Osteocyte (in vitro differentiated cells): Measurements from ENCODE around the gene C5orf34. TPM values are rescaled to one million over a fixed set of nuclear protein-coding genes. Genes with fewer than 3 reads are reported as not detected.

Source experiments
- DNase-seq: peaks from one replicate; pipeline ENCODE4 v3.0.0; 2021; ENCODE audit warnings: mixed read lengths; ENCODE audit not compliant: unreplicated experiment; ENCODE audit errors: extremely low spot score
- H3K27ac Mint-ChIP-seq: one replicate; pipeline ENCODE4 v1.8.0; 2021; ENCODE audit warnings: mild to moderate bottlenecking, mixed read lengths; ENCODE audit not compliant: unreplicated experiment
- H3K27me3 Mint-ChIP-seq: one replicate; pipeline ENCODE4 v1.8.0; 2021; ENCODE audit warnings: mixed read lengths; ENCODE audit not compliant: unreplicated experiment
- H3K36me3 Mint-ChIP-seq: one replicate; pipeline ENCODE4 v1.8.0; 2021; ENCODE audit warnings: mixed read lengths; ENCODE audit not compliant: unreplicated experiment
- H3K4me1 Mint-ChIP-seq: one replicate; pipeline ENCODE4 v1.8.0; 2021; ENCODE audit warnings: mixed read lengths; ENCODE audit not compliant: unreplicated experiment
- H3K4me3 Mint-ChIP-seq: one replicate; pipeline ENCODE4 v1.8.0; 2021; ENCODE audit warnings: mild to moderate bottlenecking, moderate library complexity, mixed read lengths; ENCODE audit not compliant: unreplicated experiment
- H3K9me3 Mint-ChIP-seq: one replicate; pipeline ENCODE4 v1.8.0; 2021; ENCODE audit warnings: mixed read lengths; ENCODE audit not compliant: unreplicated experiment
- CTCF ChIP-seq: fragments of 200-600 bp; sonication (generic); IDR thresholded peaks from 2 replicates; pipeline ENCODE4 v1.5.0; 2021; ENCODE audit warnings: antibody characterized with exemption, mild to moderate bottlenecking, moderate library complexity
- total RNA-seq: library from RNA; stranded (reverse); gene quantifications from 2 replicates; pipeline ENCODE4 v1.2.1, GENCODE V29; 2021

C5orf34 gene
- total RNA-seq, 1 donor from 2014 or later = 1.7 TPM

DNA sequence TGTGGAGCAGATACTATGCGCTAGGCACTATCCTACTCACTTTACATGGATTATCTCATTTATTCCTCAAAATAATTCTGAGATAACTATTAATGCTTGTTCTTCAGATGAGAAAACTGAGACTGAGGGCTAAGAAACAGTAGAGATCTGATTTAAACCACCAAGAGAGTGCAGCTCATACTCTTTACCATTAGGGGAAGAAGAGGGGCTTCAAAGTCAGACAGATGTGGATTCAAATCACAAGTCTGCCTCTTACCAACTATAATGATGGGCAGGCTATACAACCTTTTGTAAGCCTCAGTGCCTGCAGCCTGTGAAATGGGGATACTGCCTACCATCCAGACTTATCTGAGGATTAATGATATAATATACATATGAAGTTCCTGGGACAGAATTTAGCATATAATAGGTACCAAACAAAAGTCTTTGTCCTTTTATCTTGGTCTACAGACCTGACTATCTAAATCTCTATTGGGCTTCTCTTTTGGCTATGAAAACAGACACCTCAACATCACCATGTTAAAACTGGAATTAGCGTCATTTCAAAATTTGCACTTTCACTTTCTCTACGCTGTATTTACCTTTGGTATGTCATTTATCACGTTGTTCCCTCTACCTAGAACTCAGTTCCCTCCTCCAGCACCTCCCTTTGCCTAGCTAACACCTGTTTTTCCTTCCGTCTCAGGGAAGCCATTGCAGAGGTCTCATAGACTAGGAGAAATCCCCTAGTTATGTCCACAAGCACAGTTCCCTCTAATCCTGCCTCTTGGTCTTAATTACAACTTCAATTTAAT, 17.4 kb downstream of the C5orf34 start:
- TF ChIP-seq CTCF = no peak
- no peak overlapping the region for H3K4me3 Mint-ChIP-seq
- no peak for DNase-seq
- H3K27me3 Mint-ChIP-seq = no peaks in the 10 kb centered on the region
- H3K27ac Mint-ChIP-seq = no peak overlapping the region
- H3K4me1 Mint-ChIP-seq = no peaks in the 10 kb centered on the region
- H3K36me3 Mint-ChIP-seq = no peaks in the 10 kb centered on the region
- no peaks in the 10 kb centered on the region for H3K9me3 Mint-ChIP-seq

DNA sequence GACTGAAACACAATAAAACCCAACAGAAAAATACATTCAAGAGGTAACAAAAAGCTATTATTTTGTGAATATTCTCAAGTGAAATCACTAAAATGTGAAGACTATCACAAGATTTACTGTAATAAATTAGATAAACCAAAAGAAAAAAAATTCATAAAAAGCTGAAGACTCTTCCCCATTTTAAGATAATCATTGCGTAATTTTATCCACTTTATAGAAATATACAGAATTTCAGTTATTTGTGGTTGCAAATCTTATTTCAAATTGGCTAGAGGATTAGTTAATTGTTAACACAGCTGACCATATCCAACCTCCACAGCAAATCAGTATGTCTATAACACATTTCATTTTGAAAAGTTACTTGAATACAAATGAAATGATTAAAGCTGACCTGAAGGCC, 23.6 kb downstream of the C5orf34 start:
- Mint-ChIP-seq H3K4me3 (no peak overlapping the region), H3K27me3 (no peaks in the 10 kb centered on the region), H3K9me3 (no peaks in the 10 kb centered on the region), H3K27ac (no peak overlapping the region), H3K4me1 (no peaks in the 10 kb centered on the region), H3K36me3 (peaks cover 5% of the 10 kb centered on the region)
- no peak for DNase-seq
- no peak for TF ChIP-seq CTCF

- Mint-ChIP-seq H3K27ac (peak overlapping the region; percentile 17), H3K4me3 (no peak overlapping the region), H3K4me1 (peaks cover 19% of the 10 kb centered on the region), H3K27me3 (no peaks in the 10 kb centered on the region), H3K9me3 (no peaks in the 10 kb centered on the region), H3K36me3 (peaks cover 6% of the 10 kb centered on the region)
- no peak for DNase-seq
- no peak for TF ChIP-seq CTCF
These were observed 28.6 kb downstream of the C5orf34 start for GRCh38 chr5:43486353-43486752.

- peaks cover 20% of the 10 kb centered on the region for H3K4me1 Mint-ChIP-seq
- no peak overlapping the region for H3K27ac Mint-ChIP-seq
- peaks cover 6% of the 10 kb centered on the region for H3K36me3 Mint-ChIP-seq
- H3K4me3 Mint-ChIP-seq = no peak overlapping the region
- no peak for TF ChIP-seq CTCF
- H3K9me3 Mint-ChIP-seq = no peaks in the 10 kb centered on the region
- no peak for DNase-seq
- H3K27me3 Mint-ChIP-seq = no peaks in the 10 kb centered on the region
These were observed 29.5 kb downstream of the C5orf34 start for GRCh38 chr5:43485406-43485805.

DNA sequence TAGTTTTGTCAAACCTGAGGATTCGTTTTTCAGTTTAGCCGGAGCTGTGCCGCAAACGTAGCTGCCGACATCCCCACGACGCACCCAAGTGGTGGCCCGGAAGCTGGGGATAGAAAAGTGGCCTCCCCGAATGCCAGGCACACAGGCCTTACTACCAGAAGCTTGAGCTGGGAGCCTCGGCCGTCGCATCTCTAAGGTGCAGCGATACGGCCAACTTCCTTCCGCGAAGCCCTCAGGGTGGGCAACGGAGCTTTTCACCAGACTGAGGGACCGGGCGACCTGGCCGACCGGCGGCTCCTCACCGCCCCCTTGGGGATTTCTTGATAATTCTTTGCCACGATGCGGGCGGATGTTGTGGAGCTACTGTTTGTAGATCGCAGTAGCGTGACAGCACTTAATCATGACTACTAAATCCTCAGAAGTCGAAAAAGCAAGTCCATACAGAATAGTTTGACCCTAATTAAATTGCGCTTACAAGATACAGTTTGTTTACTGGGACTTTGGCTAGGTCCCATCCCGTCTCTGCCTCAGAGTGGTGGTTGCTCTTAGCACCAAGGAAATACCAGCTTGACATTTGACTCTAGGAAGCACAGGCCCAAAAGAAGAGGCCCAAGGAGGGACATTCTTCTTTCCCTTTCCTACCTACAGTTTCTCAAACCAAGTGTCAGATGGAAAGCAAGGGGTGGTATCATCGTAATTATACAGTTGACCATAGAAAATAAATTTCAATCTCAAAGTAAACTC, 30.7 kb downstream of the C5orf34 start:
- no peaks in the 10 kb centered on the region for H3K9me3 Mint-ChIP-seq
- TF ChIP-seq CTCF = peak; percentile 79
- H3K36me3 Mint-ChIP-seq = peaks cover 6% of the 10 kb centered on the region
- H3K4me1 Mint-ChIP-seq = peaks cover 21% of the 10 kb centered on the region
- H3K4me3 Mint-ChIP-seq = peak overlapping the region; percentile 89
- peak; percentile 95 for DNase-seq
- H3K27ac Mint-ChIP-seq = peak overlapping the region; percentile 100
- H3K27me3 Mint-ChIP-seq = no peaks in the 10 kb centered on the region
